Vagina (tissue), 2 donors: ENCODE measurements around the gene ZNF490.

Experiments used
- CTCF ChIP-seq, 3 experiments: fragments of 450-650 bp in 2 of 3; fragments of 200-600 bp in 1 of 3; sonication (generic) in 1 of 3; IDR thresholded peaks; one replicate each; pipeline ENCODE4 v1.5.1; 2017 to 2019; ENCODE audit warnings: antibody characterized with exemption in 3 of 3, mild to moderate bottlenecking in 2 of 3, moderate library complexity in 2 of 3
- POLR2A ChIP-seq, 2 donors: fragments of 450-650 bp; IDR thresholded peaks; one replicate each; pipeline ENCODE4 v1.6.1; 2017; ENCODE audit warnings: antibody characterized with exemption in 2 of 2, mild to moderate bottlenecking in 2 of 2, moderate library complexity in 2 of 2

GRCh38 chr19:12607631-12608030, 3.0 kb downstream of the ZNF490 start:
- TF ChIP-seq CTCF (IDR thresholded peaks at IDR 0.05) (no peak), POLR2A (IDR thresholded peaks at IDR 0.05) (no peak)
